HepG2 (cell line): ENCODE data around the gene PCP4L1. TPM values are rescaled to one million over a fixed set of nuclear protein-coding genes. Genes with fewer than 3 reads are reported as not detected.

Experiments used
- ELK4 ChIP-seq: sonication (generic); formaldehyde crosslinking; IDR thresholded peaks from 2 replicates; pipeline ENCODE4 v1.9.0; 2021; ENCODE audit warnings: missing genetic modification reagents, borderline replicate concordance
- HMGXB3 ChIP-seq: sonication (generic); formaldehyde crosslinking; IDR thresholded peaks from 2 replicates; pipeline ENCODE4 v1.4.0; 2020; ENCODE audit warnings: missing genetic modification reagents, borderline replicate concordance
- HOXA3 ChIP-seq: sonication (generic); formaldehyde crosslinking; IDR thresholded peaks from 2 replicates; pipeline ENCODE4 v1.5.0; 2020; ENCODE audit warnings: missing genetic modification reagents
- IRF2 ChIP-seq: IDR thresholded peaks from 2 replicates; pipeline ENCODE4 v1.6.1; 2018; ENCODE audit warnings: missing genetic modification reagents, missing compliant biosample characterization
- PATZ1 ChIP-seq: sonication (generic); formaldehyde crosslinking; IDR thresholded peaks from 2 replicates; pipeline ENCODE4 v1.4.0; 2020; ENCODE audit warnings: missing genetic modification reagents
- PRMT3 ChIP-seq: sonication (generic); formaldehyde crosslinking; IDR thresholded peaks from 2 replicates; pipeline ENCODE4 v1.8.1; 2022; ENCODE audit warnings: low read depth, mild to moderate bottlenecking, moderate library complexity, missing genetic modification reagents, borderline replicate concordance
- TFDP1 ChIP-seq: IDR thresholded peaks from 2 replicates; pipeline ENCODE4 v1.6.1; 2016; ENCODE audit warnings: missing compliant biosample characterization, missing genetic modification reagents, borderline replicate concordance
- ZNF121 ChIP-seq: sonication (generic); formaldehyde crosslinking; IDR thresholded peaks from 2 replicates; pipeline ENCODE4 v1.5.0; 2020; ENCODE audit warnings: mild to moderate bottlenecking, missing genetic modification reagents
- ZNF44 ChIP-seq: sonication (generic); formaldehyde crosslinking; IDR thresholded peaks from 2 replicates; pipeline ENCODE4 v1.5.1; 2020; ENCODE audit warnings: mild to moderate bottlenecking, missing genetic modification reagents
- ZNF674 ChIP-seq: sonication (generic); formaldehyde crosslinking; IDR thresholded peaks from 2 replicates; pipeline ENCODE4 v1.5.0; 2020; ENCODE audit warnings: low read depth, mild to moderate bottlenecking, missing genetic modification reagents
- ZNF704 ChIP-seq: sonication (generic); formaldehyde crosslinking; IDR thresholded peaks from 2 replicates; pipeline ENCODE4 v1.8.1; 2023; ENCODE audit warnings: mild to moderate bottlenecking, inconsistent platforms, moderate library complexity, missing genetic modification reagents, borderline replicate concordance
- ZNF784 ChIP-seq: sonication (generic); formaldehyde crosslinking; IDR thresholded peaks from 2 replicates; pipeline ENCODE4 v1.5.1; 2020; ENCODE audit warnings: missing genetic modification reagents, mild to moderate bottlenecking, borderline replicate concordance
- ZSCAN5A ChIP-seq: sonication (generic); formaldehyde crosslinking; IDR thresholded peaks from 2 replicates; pipeline ENCODE4 v1.8.0; 2022; ENCODE audit warnings: mild to moderate bottlenecking, missing genetic modification reagents, borderline replicate concordance
- polyA plus RNA-seq, 8 experiments: library from polyadenylated mRNA; depleted of rRNA in 3 of 8; stranded (reverse) in 7 of 8; unstranded in 1 of 8; fragments of >200 nt; fragmentation: Illumina TruSeq in 4 of 8; extraction: Trizol in 4 of 8; gene quantifications; 2 replicates each; pipeline versions ENCODE4 v1.2.1 to v1.2.3, GENCODE V29; 2011 to 2016; ENCODE audit warnings: low read depth in 4 of 8, missing spikeins in 1 of 8, mixed read lengths in 1 of 8; ENCODE audit not compliant: insufficient read depth in 1 of 8
- total RNA-seq, 5 experiments: library from RNA; depleted of rRNA; stranded (reverse); fragments of >200 nt; fragmentation: Illumina TruSeq; extraction: Trizol; gene quantifications; 2 replicates each; pipeline ENCODE4 v1.2.3, GENCODE V29; 2016; ENCODE audit warnings: low read depth in 1 of 5

Gene PCP4L1
- total and polyA plus RNA-seq, 2 of the 13 experiments (the other 11 are each of a cell fraction or from before 2014, with no cell fraction given): 0.28 TPM; not detected in 1

GRCh38 chr1:161313554-161314200 is 55.1 kb downstream of the PCP4L1 start (continued):
- TF ChIP-seq PATZ1 (CRISPR knock-in tag) (no peak), ZNF704 (CRISPR knock-in tag) (no peak), ZSCAN5A (0 out of 2 replicates have a peak, but pooled peaks have one; percentile 26), PRMT3 (CRISPR knock-in tag) (0 out of 2 replicates have a peak, but pooled peaks have one; percentile 7), TFDP1 (CRISPR knock-in tag) (peak; percentile 13; the same call in 1 of the 2 replicates), ZNF44 (CRISPR knock-in tag) (no peak), ELK4 (CRISPR knock-in tag) (0 out of 2 replicates have a peak, but pooled peaks have one; percentile 55), IRF2 (CRISPR knock-in tag) (no peak), ZNF674 (CRISPR knock-in tag) (no peak), HMGXB3 (CRISPR knock-in tag) (no peak; the same call in 1 of the 2 replicates), ZNF784 (CRISPR knock-in tag) (no peak), ZNF121 (CRISPR knock-in tag) (no peak), HOXA3 (CRISPR knock-in tag) (no peak)
